GM15510 (cell line): ENCODE measurements around the gene HMCES.

Experiments used
- POLR2A ChIP-seq: IDR thresholded peaks from 3 replicates; pipeline ENCODE4 v1.6.1; 2011; ENCODE audit warnings: borderline replicate concordance; ENCODE audit not compliant: insufficient read length; ENCODE audit errors: extremely low read depth

Gene HMCES

DNA sequence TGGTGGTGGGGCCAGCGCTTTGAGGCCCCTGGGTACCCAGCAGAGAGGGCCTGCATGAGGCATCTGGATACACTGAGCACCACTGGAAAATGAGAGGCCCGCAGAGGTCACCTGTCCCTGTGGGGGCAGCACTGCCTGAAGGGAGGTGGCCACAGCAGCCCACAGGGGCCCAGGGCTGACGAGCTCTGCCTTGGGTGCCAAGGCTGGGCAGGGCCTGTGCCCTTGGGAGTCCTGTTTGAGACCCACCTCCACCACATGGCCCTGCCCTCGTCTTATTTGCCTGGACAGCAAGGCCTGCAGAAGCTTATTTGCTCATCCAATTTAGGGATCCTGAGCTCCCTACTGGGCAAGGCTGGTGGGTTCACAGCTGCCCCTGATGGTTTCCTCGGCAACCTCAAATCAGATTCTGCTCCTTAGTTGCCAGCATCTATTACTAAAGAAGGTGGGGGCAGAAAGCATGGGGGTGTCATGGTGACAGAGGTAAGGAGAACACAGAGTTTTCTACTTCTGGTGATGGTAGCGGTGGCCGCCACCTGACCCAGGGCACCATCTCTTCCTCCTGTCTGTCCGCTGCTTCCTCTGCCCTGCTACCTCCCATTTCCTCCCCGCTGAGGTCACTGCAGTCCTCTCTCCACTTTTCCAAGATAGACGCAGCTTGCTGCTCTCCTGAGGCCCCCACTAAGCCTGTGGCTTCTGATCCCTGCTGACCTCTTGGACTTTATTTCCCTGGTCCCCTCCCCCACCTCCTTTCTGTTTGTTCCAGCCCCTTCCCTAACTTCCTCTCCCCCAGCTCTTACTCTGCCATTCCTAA is 62.9 kb downstream of the HMCES start:
- no peak for TF ChIP-seq POLR2A

DNA sequence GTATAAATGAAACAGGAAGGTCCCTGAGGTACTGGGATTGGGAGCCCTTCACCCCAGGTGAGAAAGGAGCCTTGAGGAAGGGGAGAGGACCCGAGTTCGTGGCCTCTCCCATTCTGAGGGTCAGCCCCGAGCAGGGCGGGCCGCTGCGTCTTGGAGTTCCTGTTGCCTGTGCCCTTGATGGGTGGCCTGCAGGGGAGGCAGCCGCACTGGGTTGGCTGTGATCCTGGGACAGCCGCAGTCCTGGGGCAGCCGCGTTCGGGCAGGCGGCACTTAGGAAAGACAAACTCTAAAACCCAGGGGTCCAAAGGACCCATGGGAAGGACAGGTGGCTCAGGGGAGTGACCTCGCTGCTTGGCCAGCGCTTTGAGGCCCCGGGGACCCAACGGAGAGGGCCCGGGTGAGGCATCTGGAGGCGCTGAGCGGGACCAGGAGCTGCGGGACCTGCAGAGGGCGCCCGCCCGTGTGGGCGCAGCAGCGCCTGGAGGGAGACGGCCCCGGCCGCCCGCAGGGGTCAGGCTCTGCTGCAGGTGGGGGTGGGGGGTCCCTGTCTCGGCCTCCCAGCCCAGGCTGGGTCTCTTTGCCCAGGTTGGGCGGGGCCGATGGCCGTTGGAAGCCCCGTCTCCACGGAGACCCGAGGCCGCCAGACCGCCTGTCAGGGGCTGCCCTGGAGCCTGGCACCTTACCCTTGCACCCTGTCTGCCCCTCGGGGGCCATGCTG is 65.1 kb downstream of the HMCES start:
- TF ChIP-seq POLR2A, result no peak

DNA sequence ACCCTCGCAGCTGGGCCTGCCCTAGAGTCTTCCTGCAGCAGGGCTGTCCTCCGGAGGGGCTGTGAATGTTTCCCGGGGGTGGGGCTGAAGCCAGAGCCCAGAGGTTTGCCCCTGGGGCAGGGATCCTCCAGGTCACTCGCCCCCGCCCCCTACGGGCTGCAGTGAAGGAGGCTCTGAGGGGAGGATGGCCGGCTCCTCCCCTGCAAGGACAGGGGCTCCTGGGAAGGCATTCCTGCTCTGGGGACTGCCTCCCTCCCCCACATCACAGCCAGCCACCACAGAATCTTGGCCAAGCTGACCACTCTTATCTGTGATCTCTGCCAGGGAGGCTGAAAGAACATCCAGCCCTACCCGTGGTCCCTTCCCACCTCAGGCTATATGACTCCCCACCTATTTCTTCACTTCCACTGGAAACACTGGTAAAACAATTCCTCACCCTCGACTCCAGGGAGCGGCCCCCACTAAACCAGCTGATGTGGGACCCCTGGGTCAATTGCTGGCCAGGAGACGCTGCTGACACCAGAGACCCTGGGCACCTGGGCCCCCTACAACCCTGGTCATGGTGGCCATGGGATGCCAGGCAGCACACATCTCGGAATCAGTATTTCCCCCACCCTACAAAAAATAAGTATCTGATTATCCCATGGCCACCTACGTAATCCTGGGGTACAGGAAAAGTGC is 66.0 kb downstream of the HMCES start:
- no peak for TF ChIP-seq POLR2A

DNA sequence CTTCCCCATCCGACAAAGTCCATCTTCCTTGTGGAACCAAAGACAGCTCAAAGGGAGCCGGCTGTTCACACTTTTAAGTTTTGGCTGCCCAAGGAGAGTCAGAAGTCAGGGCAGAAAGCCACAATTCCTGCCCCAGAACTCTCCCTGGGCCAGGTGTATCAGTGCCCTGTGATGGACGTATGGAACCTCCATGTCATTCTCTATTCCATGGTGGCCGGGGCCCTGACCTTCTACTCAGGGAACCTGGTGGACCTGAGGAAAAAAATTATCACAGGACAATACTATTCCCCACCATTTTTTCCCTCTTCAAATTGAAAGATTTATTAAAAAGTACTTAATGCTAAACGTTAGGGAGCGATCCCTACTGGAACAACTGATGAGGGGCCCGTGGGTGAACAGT is 66.6 kb downstream of the HMCES start:
- no peak for TF ChIP-seq POLR2A

DNA sequence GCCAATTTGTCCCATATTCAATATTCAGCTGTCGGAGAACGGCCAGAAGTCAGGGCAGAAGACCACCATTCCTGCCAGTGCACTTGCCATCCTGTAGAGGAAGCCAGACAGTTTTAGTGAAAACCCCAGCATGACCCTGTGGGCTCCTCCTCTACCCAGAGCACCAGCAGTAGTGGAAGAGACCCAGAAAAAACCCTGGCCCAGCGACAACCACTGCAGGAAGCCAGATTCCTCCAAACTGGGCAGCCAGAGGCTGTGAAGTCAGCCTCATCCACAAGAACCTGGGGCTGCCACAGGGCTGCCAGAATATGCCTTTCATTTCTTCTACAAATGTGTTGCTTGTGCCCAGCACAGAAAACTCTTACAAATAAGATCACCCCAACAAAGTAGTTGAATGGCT is 67.3 kb downstream of the HMCES start:
- TF ChIP-seq POLR2A, result no peak

DNA sequence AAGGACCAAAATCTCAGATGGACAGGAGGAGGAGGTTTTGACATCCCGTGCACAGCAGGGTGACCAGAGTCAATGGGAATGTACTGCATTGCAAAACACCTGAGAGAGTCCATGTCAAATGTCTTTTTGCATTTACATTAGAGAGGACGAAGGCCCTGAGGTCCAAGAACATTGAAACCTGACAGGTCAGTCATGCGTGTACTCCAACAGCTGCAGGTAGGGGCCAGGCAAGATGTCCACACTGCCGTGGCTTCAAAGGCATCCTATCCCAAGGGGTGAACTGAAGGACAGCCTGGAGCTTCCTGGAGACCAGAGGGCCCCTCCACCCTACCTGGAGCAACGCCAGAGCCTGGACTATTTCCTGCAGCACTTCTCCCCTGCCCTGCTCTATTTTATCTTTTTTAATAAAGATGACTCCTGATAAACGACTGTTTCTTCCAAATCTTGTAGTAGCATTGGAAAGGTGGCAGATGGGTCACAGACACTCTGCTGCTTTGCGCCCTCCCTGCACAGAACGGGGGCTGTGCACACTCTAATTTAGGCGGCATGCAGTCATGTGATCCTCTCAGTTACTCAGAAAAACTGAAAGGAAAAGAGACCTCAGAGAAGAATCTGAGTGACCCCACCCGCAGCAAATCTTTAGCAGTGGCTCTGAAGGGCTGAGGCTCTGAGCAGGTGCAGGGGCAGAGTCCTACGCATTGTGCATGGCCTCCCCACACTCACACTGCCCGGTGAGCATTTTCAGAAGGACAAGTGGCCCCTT is 68.2 kb downstream of the HMCES start:
- TF ChIP-seq POLR2A, result no peak

DNA sequence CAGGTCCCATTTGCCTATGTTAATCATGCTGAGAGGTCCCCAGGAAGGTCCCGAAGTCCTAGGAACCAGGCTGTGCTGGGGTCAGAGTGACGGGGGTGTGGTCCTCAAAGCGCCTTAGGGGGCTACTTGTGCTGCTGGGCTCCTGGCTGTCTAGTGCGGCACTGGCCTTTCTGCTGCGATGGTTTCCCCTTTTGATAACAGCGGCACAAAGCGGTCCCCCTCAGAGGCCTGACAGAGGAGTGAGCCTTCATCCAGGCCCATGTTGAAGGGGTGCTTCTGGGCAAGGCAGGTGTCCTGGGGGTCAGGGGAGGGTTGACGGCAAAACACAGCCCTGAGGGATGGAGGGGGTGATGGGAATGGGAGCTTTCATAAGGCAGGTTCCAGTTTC is 68.8 kb downstream of the HMCES start:
- TF ChIP-seq POLR2A, result no peak

DNA sequence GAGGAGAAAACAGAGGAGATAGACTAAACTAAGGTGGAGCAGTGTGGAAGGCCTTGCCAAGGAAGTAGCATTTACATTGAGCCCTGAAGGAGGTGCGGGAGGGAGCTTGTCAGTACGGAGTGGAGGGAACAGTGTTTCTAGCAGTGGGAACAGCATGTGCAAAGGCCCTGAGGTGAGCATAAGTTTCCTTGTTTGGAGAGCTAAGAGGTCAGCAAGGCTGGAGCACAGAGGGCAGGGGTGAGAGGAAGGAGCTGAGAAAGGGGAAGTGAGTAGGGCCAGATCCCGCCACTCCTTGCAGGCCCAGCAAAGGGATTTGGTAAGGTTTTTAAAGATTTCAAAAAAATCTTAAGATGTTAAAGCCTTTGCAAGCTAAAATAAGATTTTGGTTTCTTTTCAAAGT is 70.1 kb downstream of the HMCES start:
- no peak for TF ChIP-seq POLR2A

DNA sequence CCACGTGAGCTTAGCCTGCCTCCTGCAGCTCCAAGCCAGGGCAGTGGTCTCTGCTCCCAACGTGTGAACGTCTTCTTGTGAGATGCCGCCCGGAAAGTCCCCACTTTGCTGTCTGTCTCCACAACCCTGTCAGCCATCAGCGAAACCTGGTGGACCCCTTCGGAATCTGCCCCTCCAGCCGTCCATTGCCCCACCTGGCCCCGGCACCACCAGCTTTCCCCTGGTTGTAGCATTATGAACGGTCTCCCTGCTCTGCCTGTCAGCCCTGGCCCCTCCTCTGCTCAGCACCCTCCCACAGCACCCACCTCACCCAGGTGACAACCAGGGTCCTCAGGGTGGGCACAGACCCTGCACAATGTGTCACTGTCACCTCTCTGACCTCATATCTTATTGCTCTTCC is 71.1 kb downstream of the HMCES start:
- TF ChIP-seq POLR2A, result no peak

DNA sequence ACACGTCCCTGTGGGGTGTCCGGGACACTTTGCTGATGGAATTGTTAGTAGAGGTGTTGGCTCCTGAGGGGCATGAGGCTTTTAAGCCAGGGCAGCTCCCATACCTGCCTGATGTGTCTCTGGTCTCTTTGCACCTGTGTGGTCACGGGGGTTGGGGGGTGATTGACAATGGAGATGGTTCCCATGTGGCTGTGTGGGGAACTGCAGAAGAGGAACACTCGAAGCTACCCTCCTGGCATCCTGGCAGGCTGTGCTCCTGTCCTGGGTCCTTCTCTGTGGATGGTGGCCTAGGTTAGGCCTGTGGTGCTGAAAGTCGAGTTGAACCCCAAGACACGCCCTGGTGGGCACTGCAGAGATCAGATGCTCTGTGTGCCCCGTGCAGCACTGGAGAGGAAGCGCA is 73.4 kb downstream of the HMCES start:
- no peak for TF ChIP-seq POLR2A

DNA sequence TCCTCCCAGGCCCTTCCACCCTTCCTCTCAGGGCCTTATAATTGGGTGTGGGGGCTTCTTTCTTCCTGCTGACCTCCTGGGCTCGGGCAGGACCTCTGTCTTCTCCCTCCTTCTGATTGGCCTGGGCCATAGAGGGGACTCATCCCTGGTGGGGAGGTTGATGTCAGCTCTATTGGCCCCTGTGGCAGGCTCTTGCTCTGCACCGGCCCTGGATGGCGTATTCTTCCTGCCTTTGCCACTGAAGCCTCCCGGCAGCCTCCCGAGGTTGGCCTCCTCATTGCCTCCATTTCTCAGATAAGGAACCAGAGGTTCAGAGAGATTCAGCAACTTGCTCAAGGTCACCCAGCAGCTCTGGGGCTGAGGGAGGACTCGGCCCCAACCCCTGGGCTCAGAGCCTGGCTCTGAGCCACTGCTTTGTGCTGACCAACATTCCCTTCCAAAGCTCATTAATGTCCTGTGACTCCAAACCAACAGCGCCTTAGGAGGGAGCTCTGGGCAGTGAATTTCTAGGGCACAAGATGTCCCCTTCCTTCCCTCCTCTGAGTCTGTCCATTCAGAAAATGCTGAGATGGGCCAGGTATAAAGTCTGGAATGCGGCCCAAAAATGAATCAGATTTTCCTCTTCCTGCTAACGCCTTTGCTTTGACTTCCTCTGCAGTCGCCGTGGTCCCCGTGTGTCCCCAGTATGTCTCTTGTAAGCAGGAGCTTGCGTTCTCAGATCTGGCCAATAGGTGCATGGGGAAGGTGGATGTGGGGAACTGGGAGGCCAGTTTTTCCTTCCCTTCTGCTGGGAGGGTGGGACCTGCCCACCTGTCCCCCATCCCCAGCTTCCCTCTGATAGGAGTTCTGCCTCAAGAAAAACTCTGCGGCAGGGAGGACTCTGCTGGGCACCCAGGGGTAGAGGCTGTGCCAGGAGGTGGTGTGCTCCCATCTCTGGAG is 74.2 kb downstream of the HMCES start:
- no peak for TF ChIP-seq POLR2A

DNA sequence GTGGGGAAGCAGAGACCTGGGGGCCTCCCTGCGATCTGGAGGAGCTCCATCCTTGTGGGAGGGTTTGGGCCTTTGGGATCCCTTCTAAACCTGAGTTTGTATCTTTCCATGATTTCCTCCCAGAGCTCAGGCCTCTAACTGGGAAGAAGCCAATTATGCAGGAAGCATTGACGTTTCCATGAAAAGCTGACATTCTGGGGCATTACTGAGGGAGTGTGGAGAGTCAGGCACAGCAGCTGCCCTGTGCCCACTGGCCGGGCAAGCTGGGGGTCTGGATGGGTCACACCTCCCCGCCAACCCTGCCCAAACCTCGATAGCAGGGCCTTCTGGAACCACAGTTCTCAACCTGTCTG is 74.9 kb downstream of the HMCES start:
- no peak for TF ChIP-seq POLR2A
